Neural cell (in vitro differentiated cells): ENCODE data around the gene PROZ. TPM values are rescaled to one million over a fixed set of nuclear protein-coding genes. Genes with fewer than 3 reads are reported as not detected.

Experiments
- H2AFZ ChIP-seq: fragments of 200-600, 300-800 bp; sonication (generic), shearing (Covaris generic); 2 replicates; pipeline ENCODE4 v1.6.0; 2014; ENCODE audit warnings: low read depth, mild to moderate bottlenecking, antibody characterized with exemption, low read length, moderate library complexity
- H3F3A ChIP-seq: fragments of 200-600 bp; shearing (Covaris generic); 2 replicates; pipeline ENCODE4 v1.6.1; 2016; ENCODE audit warnings: mild to moderate bottlenecking, moderate library complexity, mixed read lengths, antibody characterized with exemption, low read length; ENCODE audit not compliant: insufficient read depth, poor library complexity, severe bottlenecking
- H3K27ac ChIP-seq: fragments of 200-600, 300-800 bp; sonication (generic), shearing (Covaris generic); 2 replicates; pipeline ENCODE4 v1.5.1; 2014; ENCODE audit warnings: mild to moderate bottlenecking, low read length, moderate library complexity
- H3K27me3 ChIP-seq: fragments of 300-800, 200-600 bp; sonication (generic), shearing (Covaris generic); 2 replicates; pipeline ENCODE4 v1.6.0; 2014; ENCODE audit warnings: mild to moderate bottlenecking, low read depth, low read length, moderate library complexity; ENCODE audit not compliant: insufficient read depth
- H3K36me3 ChIP-seq: fragments of 300-800, 200-600 bp; sonication (generic), shearing (Covaris generic); 2 replicates; pipeline ENCODE4 v1.5.1; 2014; ENCODE audit warnings: mild to moderate bottlenecking, antibody characterized with exemption, low read length, moderate library complexity; ENCODE audit not compliant: insufficient read depth
- H3K4me2 ChIP-seq: fragments of 300-800, 200-600 bp; sonication (generic), shearing (Covaris generic); 2 replicates; pipeline ENCODE4 v1.6.0; 2014; ENCODE audit warnings: mild to moderate bottlenecking, low read length
- H3K4me3 ChIP-seq: fragments of 300-800, 200-600 bp; sonication (generic), shearing (Covaris generic); 2 replicates; pipeline ENCODE4 v1.5.1; 2014; ENCODE audit warnings: mild to moderate bottlenecking, low read length, moderate library complexity
- H3K79me2 ChIP-seq: fragments of 200-600 bp; shearing (Covaris generic); replicated peaks from 2 replicates; pipeline ENCODE4 v1.6.0; 2014; ENCODE audit warnings: mild to moderate bottlenecking, low read length, moderate library complexity; ENCODE audit not compliant: insufficient read depth
- H3K9ac ChIP-seq: fragments of 300-800, 200-600 bp; sonication (generic), shearing (Covaris generic); 2 replicates; pipeline ENCODE4 v1.6.1; 2016; ENCODE audit warnings: mild to moderate bottlenecking, low read length, mixed read lengths
- H3K9me2 ChIP-seq: fragments of 200-600 bp; shearing (Covaris generic); 2 replicates; pipeline ENCODE4 v1.6.1; 2016; ENCODE audit warnings: mild to moderate bottlenecking, low read length, mixed read lengths; ENCODE audit not compliant: insufficient read depth
- H3K9me3 ChIP-seq: fragments of 200-600, 300-800 bp; sonication (generic), shearing (Covaris generic); 2 replicates; pipeline ENCODE4 v1.6.1; 2016; ENCODE audit warnings: mild to moderate bottlenecking, mixed run types, low read length, moderate library complexity, mixed read lengths
- H4K20me1 ChIP-seq: fragments of 200-600 bp; shearing (Covaris generic); 2 replicates; pipeline ENCODE4 v1.6.1; 2016; ENCODE audit warnings: mild to moderate bottlenecking, mixed run types; ENCODE audit not compliant: insufficient read depth
- CTCF ChIP-seq: fragments of 450-650 bp; IDR thresholded peaks from 2 replicates; pipeline ENCODE4 v1.5.1; 2014; ENCODE audit warnings: antibody characterized with exemption, mild to moderate bottlenecking, moderate library complexity; ENCODE audit not compliant: poor library complexity, severe bottlenecking
- EP300 ChIP-seq: fragments of 450-650 bp; conservative IDR thresholded peaks from 2 replicates; pipeline ENCODE4 v1.6.1; 2014; ENCODE audit warnings: antibody characterized with exemption, mild to moderate bottlenecking, moderate library complexity; ENCODE audit not compliant: poor library complexity, severe bottlenecking
- EZH2 ChIP-seq: fragments of 200-600, 300-800 bp; shearing (Covaris generic), sonication (generic); IDR thresholded peaks from 2 replicates; pipeline ENCODE4 v1.6.1; 2014; ENCODE audit warnings: antibody characterized with exemption, low read length, borderline replicate concordance, mild to moderate bottlenecking; ENCODE audit not compliant: insufficient read depth, poor library complexity, severe bottlenecking
- MXI1 ChIP-seq: fragments of 450-650 bp; conservative IDR thresholded peaks from 2 replicates; pipeline ENCODE4 v1.6.1; 2014; ENCODE audit warnings: antibody characterized with exemption, mild to moderate bottlenecking; ENCODE audit not compliant: poor library complexity, severe bottlenecking
- POLR2AphosphoS5 ChIP-seq: IDR thresholded peaks from 2 replicates; pipeline ENCODE4 v1.6.1; 2012
- RAD21 ChIP-seq: fragments of 450-650 bp; conservative IDR thresholded peaks from 2 replicates; pipeline ENCODE4 v1.6.1; 2014; ENCODE audit warnings: antibody characterized with exemption, mild to moderate bottlenecking, moderate library complexity
- SMC3 ChIP-seq: fragments of 450-650 bp; conservative IDR thresholded peaks from 2 replicates; pipeline ENCODE4 v1.6.1; 2014; ENCODE audit warnings: antibody characterized with exemption, mild to moderate bottlenecking, moderate library complexity; ENCODE audit not compliant: poor library complexity
- TAF1 ChIP-seq: IDR thresholded peaks from 2 replicates; pipeline ENCODE4 v1.6.1; 2012; ENCODE audit warnings: low read depth
- polyA plus RNA-seq: library from polyadenylated mRNA; depleted of rRNA; stranded (reverse); fragments of >200 nt; gene quantifications from 2 replicates; pipeline ENCODE4 v1.2.3, GENCODE V29; 2014
- TF ChIP-seq, protein P1 (sequence below): IDR thresholded peaks from 2 replicates; pipeline ENCODE4 v1.6.1; 2012; ENCODE audit warnings: borderline replicate concordance

Gene PROZ
- polyA plus RNA-seq, 1 donor from 2014 or later, result not detected

DNA sequence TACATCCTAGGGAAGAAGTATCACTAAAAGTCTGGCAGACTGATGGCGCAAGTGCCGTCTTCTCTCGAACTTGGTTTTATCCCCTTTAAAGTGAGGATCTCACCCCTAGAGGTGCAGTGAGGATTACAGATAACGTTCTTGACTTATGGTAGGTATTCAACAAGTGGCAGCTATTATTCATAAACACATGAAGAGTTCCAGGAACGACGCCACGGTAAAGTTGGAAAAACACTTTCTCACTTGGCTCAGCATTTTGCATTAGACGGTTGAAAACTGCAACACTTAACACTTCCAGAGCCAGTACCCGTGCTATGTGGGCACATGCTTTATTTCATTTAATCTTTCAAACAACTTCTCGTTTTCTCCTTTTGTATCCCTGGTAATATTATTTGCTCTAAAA lies 8.7 kb downstream of the PROZ start:
- H3K27me3 ChIP-seq, result no peaks in the 10 kb centered on the region
- no peak overlapping the region for H3K4me3 ChIP-seq

GRCh38 chr13:113167575-113167974 lies 9.1 kb downstream of the PROZ start:
- no peak overlapping the region for H3K4me3 ChIP-seq
- no peaks in the 10 kb centered on the region for H4K20me1 ChIP-seq
- no peaks in the 10 kb centered on the region for H3K27me3 ChIP-seq

More for the DNA sequence above, 8.7 kb downstream of the PROZ start:
- Histone ChIP-seq H3K79me2 (no peaks in the 10 kb centered on the region), H2AFZ (no peak overlapping the region), H3K27ac (no peak overlapping the region), H3F3A (no peaks in the 10 kb centered on the region), H3K9me2 (no peaks in the 10 kb centered on the region), H3K36me3 (no peaks in the 10 kb centered on the region), H3K9ac (no peak overlapping the region), H3K4me2 (no peak overlapping the region), H4K20me1 (no peaks in the 10 kb centered on the region), H3K9me3 (no peaks in the 10 kb centered on the region)
- TF ChIP-seq SMC3 (no peak), EZH2 (no peak), RAD21 (no peak), MXI1 (no peak), CTCF (no peak), TAF1 (no peak), POLR2AphosphoS5 (no peak)
- TF ChIP-seq, protein P1, sequence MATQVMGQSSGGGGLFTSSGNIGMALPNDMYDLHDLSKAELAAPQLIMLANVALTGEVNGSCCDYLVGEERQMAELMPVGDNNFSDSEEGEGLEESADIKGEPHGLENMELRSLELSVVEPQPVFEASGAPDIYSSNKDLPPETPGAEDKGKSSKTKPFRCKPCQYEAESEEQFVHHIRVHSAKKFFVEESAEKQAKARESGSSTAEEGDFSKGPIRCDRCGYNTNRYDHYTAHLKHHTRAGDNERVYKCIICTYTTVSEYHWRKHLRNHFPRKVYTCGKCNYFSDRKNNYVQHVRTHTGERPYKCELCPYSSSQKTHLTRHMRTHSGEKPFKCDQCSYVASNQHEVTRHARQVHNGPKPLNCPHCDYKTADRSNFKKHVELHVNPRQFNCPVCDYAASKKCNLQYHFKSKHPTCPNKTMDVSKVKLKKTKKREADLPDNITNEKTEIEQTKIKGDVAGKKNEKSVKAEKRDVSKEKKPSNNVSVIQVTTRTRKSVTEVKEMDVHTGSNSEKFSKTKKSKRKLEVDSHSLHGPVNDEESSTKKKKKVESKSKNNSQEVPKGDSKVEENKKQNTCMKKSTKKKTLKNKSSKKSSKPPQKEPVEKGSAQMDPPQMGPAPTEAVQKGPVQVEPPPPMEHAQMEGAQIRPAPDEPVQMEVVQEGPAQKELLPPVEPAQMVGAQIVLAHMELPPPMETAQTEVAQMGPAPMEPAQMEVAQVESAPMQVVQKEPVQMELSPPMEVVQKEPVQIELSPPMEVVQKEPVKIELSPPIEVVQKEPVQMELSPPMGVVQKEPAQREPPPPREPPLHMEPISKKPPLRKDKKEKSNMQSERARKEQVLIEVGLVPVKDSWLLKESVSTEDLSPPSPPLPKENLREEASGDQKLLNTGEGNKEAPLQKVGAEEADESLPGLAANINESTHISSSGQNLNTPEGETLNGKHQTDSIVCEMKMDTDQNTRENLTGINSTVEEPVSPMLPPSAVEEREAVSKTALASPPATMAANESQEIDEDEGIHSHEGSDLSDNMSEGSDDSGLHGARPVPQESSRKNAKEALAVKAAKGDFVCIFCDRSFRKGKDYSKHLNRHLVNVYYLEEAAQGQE, result no peak

More at GRCh38 chr13:113167575-113167974, 9.1 kb downstream of the PROZ start:
- no peak overlapping the region for H2AFZ ChIP-seq
- H3K27ac ChIP-seq, result no peak overlapping the region
- no peaks in the 10 kb centered on the region for H3K36me3 ChIP-seq
- no peaks in the 10 kb centered on the region for H3K9me2 ChIP-seq
- no peak overlapping the region for H3K9ac ChIP-seq
- H3K79me2 ChIP-seq, result no peaks in the 10 kb centered on the region
- TF ChIP-seq MXI1 (no peak), RAD21 (no peak), SMC3 (no peak), TAF1 (no peak), EP300 (no peak), EZH2 (no peak), POLR2AphosphoS5 (no peak), CTCF (no peak)
- TF ChIP-seq, protein P1, result no peak
- H3F3A ChIP-seq, result no peaks in the 10 kb centered on the region
- H3K9me3 ChIP-seq, result no peaks in the 10 kb centered on the region
- H3K4me2 ChIP-seq, result no peak overlapping the region
